Endothelial cell (in vitro differentiated cells): ENCODE measurements around the gene KCTD21. TPM values are rescaled to one million over a fixed set of nuclear protein-coding genes. Genes with fewer than 3 reads are reported as not detected.

ENCODE experiments used
- DNase-seq: peaks from one replicate; pipeline ENCODE4 v3.0.0; 2021; ENCODE audit warnings: low spot score
- H3K27ac Mint-ChIP-seq: one replicate; pipeline ENCODE4 v1.8.0; 2021; ENCODE audit warnings: mixed read lengths, inconsistent platforms; ENCODE audit not compliant: unreplicated experiment
- H3K27me3 Mint-ChIP-seq: one replicate; pipeline ENCODE4 v1.8.0; 2021; ENCODE audit warnings: mild to moderate bottlenecking, moderate library complexity, mixed read lengths, inconsistent platforms; ENCODE audit not compliant: unreplicated experiment
- H3K36me3 Mint-ChIP-seq: one replicate; pipeline ENCODE4 v1.8.0; 2021; ENCODE audit warnings: mild to moderate bottlenecking, low read depth, mixed read lengths, inconsistent platforms; ENCODE audit not compliant: unreplicated experiment
- H3K4me1 Mint-ChIP-seq: one replicate; pipeline ENCODE4 v1.8.0; 2021; ENCODE audit warnings: mild to moderate bottlenecking, mixed read lengths, inconsistent platforms; ENCODE audit not compliant: unreplicated experiment
- H3K4me3 Mint-ChIP-seq: one replicate; pipeline ENCODE4 v1.8.0; 2021; ENCODE audit warnings: mild to moderate bottlenecking, mixed read lengths, inconsistent platforms; ENCODE audit not compliant: unreplicated experiment
- H3K9me3 Mint-ChIP-seq: one replicate; pipeline ENCODE4 v1.8.0; 2021; ENCODE audit warnings: mixed read lengths, inconsistent platforms; ENCODE audit not compliant: unreplicated experiment
- CTCF ChIP-seq: fragments of 200-600 bp; sonication (generic); IDR thresholded peaks from one replicate; pipeline ENCODE4 v1.5.0; 2021; ENCODE audit warnings: antibody characterized with exemption; ENCODE audit not compliant: unreplicated experiment
- total RNA-seq: library from RNA; stranded (reverse); fragmentation: NEBNext Ultra II Directional; extraction: Animal tissue kit (Norgen Biotek cat#: 25700); gene quantifications from one replicate; pipeline ENCODE4 v1.2.1, GENCODE V29; 2021; ENCODE audit not compliant: unreplicated experiment

Gene KCTD21
- total RNA-seq, 1 donor from 2014 or later: 11.4 TPM

GRCh38 chr11:78195917-78196560 lies 7.6 kb upstream of the KCTD21 start:
- no peaks in the 10 kb centered on the region for H3K9me3 Mint-ChIP-seq
- no peak overlapping the region for H3K4me3 Mint-ChIP-seq
- DNase-seq: no peak
- no peak overlapping the region for H3K27ac Mint-ChIP-seq
- peaks cover 32% of the 10 kb centered on the region for H3K36me3 Mint-ChIP-seq
- TF ChIP-seq CTCF: no peak
- peaks cover 20% of the 10 kb centered on the region for H3K4me1 Mint-ChIP-seq
- peaks cover 14% of the 10 kb centered on the region for H3K27me3 Mint-ChIP-seq

- peaks cover 16% of the 10 kb centered on the region for H3K27me3 Mint-ChIP-seq
- peaks cover 29% of the 10 kb centered on the region for H3K4me1 Mint-ChIP-seq
- H3K36me3 Mint-ChIP-seq: peaks cover 34% of the 10 kb centered on the region
- no peaks in the 10 kb centered on the region for H3K9me3 Mint-ChIP-seq
- peak overlapping the region; percentile 1 for H3K27ac Mint-ChIP-seq
- no peak for DNase-seq
- no peak for TF ChIP-seq CTCF
- peak overlapping the region; percentile 13 for H3K4me3 Mint-ChIP-seq
Observed at GRCh38 chr11:78194490-78194889, 6.1 kb upstream of the KCTD21 start.

GRCh38 chr11:78193806-78194205 lies 5.4 kb upstream of the KCTD21 start:
- Mint-ChIP-seq H3K9me3 (no peaks in the 10 kb centered on the region), H3K4me1 (peaks cover 29% of the 10 kb centered on the region), H3K36me3 (peaks cover 32% of the 10 kb centered on the region), H3K27me3 (peaks cover 16% of the 10 kb centered on the region), H3K27ac (no peak overlapping the region), H3K4me3 (no peak overlapping the region)
- DNase-seq: no peak
- no peak for TF ChIP-seq CTCF

- no peak for TF ChIP-seq CTCF
- peaks cover 33% of the 10 kb centered on the region for H3K4me1 Mint-ChIP-seq
- H3K4me3 Mint-ChIP-seq: no peak overlapping the region
- H3K9me3 Mint-ChIP-seq: no peaks in the 10 kb centered on the region
- DNase-seq: no peak
- peak overlapping the region; percentile 36 for H3K27ac Mint-ChIP-seq
- H3K27me3 Mint-ChIP-seq: peaks cover 16% of the 10 kb centered on the region
- peaks cover 25% of the 10 kb centered on the region for H3K36me3 Mint-ChIP-seq
Observed at GRCh38 chr11:78192911-78193351, 4.5 kb upstream of the KCTD21 start.

GRCh38 chr11:78192223-78192719 lies 3.8 kb upstream of the KCTD21 start:
- no peak for TF ChIP-seq CTCF
- Mint-ChIP-seq H3K4me1 (peaks cover 39% of the 10 kb centered on the region), H3K27ac (no peak overlapping the region), H3K4me3 (no peak overlapping the region), H3K36me3 (peaks cover 24% of the 10 kb centered on the region), H3K27me3 (peaks cover 16% of the 10 kb centered on the region), H3K9me3 (no peaks in the 10 kb centered on the region)
- DNase-seq: no peak
